GM18870 (cell line): ENCODE measurements around the gene STAC.

Experiments used
- ATAC-seq: cut with Tn5 transposase; IDR thresholded peaks from one replicate; pipeline ENCODE4 v1.9.1; 2021; ENCODE audit warnings: moderate library complexity; ENCODE audit not compliant: unreplicated experiment

Gene STAC, protein sequence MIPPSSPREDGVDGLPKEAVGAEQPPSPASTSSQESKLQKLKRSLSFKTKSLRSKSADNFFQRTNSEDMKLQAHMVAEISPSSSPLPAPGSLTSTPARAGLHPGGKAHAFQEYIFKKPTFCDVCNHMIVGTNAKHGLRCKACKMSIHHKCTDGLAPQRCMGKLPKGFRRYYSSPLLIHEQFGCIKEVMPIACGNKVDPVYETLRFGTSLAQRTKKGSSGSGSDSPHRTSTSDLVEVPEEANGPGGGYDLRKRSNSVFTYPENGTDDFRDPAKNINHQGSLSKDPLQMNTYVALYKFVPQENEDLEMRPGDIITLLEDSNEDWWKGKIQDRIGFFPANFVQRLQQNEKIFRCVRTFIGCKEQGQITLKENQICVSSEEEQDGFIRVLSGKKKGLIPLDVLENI

DNA sequence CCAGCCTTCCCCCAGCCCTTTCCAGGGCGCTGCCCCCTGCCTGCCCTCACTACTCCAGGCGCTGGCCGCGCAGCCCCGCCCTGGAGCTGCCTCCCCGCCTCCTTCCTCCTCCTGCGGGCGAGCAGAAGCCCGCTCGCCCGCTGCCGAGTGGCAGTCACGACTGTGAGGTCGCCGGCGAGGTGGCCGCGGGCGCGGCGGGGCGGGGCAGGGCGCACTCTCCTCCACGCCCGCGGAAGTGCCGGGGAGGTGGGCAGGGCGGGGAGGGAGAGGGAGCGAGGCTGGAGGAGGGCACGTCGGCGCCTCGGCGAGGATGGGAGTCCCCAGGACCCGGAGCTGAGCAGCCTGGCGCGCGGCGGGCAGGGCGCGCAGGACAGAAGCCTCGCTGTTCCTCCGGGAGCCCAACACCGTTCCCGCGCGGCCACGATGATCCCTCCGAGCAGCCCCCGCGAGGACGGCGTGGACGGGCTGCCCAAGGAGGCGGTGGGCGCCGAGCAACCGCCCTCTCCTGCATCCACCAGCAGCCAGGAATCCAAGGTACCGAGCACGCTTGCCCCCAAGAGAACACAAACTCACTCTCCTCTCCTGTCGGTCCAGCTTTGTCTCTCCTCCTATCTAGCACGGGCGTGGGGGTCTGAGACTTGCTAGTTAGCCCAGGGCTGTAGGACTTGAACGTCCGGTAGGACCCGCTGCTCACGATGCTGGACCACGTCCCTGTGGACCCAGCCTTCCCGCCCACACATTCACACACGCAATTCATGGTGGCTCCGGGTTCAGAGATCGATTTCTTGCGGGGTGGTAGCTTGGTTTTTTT is at the start of gene STAC:
TSS of gene STAC (plus strand) at position 284 of the 811 bp plus-strand sequence. CDS start at position 424, 140 bp downstream.
- ATAC-seq, result no peak

DNA sequence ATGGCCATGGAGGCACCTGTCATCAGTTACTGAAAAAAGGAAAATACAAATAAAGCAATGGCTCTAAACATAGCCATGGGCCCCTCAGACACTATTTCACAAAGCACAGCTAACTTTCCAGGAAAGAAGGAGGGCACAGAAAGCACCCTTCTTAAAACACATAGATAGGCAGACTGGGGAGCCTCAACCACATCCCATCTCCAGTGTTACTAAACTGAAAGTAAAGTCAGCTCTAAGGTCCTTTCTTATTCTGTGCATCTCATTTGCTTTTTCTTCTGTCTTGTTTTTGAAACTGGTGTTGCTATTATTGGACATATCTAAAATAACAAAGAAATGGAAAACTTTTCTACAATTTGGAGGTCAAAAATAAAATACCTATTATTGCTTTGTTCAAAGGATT is 48.2 kb upstream of the STAC start:
- ATAC-seq, result no peak

DNA sequence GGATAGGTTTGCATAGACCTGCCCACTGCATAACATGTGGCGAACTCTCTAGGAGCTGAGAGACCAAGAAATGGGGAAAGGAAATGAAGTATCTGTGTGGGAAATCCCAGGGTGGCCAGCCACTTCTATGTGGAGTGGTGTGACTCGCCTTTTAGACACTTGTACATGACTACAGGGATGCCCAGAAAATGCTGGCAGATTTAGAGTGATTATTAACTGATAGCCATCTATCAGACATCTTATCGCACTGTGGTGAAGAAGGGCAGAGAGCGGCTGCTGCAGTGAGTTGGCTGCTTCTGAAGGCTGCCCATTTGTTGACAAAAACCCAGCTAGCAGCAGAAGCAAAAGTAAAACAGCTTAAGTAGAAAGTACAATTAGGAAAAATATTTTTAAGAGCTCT is 18.1 kb upstream of the STAC start:
- no peak for ATAC-seq

DNA sequence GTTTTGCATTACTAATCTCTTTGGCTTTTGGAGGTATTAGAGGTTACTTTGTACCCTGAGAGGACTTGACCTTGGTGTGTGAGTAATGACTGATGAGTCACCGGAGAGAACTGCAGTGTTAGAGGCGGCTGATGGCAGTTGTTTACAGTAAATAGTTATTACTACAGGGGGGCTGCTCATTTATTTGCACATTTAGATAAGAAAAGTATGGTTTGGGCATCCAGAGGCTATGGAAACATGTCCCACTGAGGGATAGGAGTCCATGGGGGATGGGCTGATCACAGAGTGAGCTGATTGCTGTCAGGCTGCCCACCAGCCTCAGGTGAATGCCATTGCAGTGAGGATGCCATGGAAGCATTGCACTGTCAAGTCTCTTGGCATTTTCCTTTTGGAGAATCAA is 17.3 kb upstream of the STAC start:
- ATAC-seq, result no peak

DNA sequence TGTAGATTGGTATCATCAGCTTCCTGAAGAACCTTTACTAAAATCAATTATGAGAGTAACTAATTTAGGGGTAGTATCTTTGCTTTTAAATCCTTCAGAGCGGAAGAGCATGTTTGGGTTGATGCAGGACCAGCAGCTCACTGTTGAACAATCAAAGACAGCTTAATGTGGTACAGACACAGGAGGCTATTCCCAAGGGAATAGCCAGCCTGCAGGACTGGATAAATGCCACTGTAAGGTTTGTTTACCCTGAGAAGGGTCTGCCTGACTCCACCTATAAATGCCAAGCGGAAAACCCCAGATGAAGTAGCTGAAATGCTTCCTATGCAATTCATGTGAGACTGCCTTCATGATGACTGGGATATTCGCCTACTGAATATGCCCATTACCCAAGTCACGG is 16.0 kb upstream of the STAC start:
- ATAC-seq, result no peak

DNA sequence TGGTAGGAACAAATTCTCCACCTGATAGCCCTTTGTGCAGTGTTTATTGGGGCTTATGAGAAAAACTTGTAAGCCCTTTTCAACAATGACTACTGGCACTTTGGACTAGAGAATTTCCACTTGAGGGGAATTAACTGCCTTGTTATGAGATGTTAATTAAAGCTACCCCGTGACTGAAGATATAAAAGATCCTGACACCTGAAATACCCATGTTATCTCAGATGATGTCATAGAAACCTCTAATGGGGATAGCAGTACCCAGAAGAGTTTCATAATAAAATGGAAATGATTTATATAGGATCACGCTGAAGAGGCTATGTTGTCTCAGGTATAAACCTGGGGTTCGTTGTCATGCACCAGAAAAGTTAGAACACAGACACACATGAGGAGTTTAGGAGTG is 14.5 kb upstream of the STAC start:
- ATAC-seq, result no peak

DNA sequence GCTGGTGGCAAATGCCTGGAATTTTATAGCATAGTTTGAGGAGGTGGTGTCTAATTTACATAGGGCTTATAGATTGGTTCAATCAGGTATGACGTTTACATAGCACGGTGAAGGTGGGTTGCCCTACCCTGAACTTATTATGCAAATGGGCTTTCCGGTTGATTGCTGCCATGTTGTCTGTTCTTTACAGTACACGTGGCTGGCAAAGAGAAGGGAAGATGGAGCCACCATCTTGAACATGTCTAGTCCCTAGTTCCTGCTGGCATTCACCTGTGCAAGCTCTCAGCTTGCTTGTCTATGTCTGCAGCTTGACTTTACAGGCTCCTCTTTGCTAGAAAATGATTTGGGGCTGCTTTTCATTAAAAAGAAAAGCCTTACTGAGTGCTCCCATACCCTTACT is 14.0 kb upstream of the STAC start:
- ATAC-seq, result no peak

DNA sequence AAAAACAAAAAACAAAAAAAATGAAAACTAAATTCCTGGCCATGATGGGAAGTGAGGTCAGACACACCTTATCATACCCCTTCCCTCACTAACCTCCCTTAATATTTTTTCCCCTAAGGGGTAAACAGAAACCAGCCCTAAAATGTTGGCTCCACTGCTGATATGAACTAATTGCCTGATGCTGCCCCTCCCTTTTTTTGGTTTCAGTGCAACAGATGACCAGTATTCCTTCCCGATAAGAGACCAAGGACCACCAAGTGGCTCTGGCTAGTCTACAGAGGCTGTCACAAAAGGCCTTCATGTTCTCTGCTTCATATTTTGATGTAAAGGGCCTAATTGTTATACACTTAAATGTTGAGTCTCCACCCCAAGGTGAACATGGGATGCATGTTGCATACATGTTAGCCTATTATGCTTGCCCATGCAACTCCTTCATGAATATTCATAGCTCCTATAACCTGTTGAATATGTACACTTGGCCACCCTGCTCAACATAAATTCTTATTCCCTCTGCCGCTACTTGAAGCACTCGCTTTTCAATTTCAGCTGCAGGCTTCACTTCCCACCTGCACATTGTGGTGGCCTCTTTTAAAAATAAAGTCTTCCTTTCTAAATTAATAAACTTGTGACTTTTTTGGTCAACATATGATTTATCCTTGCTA is 12.3 kb upstream of the STAC start:
- no peak for ATAC-seq

DNA sequence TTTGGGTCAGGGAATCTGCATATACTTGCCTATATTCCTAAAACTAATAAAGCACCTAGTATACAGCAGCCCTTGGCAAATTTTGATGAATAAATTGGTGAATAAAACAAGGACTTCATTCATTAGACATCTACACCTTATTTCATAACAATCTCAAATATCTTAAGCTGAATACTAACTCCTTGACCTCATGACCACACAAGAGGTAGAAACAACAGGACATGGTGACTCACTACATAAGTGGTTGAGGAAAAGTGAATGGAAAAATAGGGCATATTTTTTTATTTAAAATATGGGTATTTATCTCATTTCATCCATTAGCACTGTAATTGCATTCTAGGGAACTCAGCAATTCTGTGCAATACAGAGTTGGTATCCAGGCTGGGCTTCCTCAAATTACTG is 7.8 kb upstream of the STAC start:
- ATAC-seq, result no peak

DNA sequence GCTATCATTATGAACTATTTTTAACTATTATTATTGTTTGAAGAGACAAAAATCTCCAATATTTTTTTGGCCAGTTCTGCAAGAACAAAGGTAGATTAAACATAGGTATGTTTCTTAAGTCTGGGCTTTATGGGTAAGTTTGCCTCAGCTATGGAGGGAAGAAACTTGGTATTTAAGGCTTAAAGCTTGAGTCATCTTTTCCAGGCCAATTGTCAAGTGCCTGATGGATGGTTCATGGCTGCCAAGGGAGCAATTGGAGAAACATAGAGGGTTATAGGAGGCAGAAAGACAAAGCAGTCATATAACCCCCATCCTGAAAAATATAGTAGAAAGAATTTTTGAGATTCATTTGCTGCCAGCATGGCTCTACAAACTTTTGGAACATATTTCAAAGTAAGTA is 7.2 kb upstream of the STAC start:
- ATAC-seq, result no peak

DNA sequence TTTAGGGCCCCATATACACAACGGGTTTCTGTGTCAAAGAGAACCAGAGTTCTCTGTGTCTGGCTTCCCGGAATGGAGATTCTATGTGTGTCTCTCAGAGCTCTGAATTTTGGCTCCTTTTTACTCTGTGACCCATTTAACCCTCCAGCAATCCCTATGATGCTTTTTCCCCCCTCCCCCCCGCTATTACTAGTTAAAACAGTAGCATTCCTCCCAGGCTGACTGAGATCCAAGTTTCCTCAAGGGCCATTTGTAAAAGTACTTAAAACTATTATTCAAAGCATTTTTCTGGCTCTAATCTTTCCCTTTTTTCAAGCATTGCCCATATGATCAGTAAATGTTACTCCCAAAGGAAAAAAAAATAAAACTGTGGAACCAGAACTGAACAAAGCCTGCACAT is 6.6 kb upstream of the STAC start:
- no peak for ATAC-seq

DNA sequence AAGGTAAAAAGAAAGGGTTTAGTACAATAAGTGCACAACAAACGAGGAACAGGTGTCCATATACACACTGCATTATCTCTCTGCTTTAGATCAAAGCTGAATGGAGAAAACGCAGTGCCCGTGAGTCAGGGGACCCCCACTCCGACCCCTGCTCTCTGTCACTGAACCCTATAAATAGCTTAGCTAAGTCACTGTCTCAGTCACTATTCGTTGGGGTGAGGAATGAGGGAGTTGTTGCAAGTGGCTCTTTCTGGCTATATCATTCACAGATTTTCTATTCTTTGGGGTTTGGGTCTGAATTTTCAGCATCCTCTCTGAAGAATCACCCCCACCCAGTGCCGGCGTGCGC is 458 bp upstream of the STAC start:
- ATAC-seq, result no peak

DNA sequence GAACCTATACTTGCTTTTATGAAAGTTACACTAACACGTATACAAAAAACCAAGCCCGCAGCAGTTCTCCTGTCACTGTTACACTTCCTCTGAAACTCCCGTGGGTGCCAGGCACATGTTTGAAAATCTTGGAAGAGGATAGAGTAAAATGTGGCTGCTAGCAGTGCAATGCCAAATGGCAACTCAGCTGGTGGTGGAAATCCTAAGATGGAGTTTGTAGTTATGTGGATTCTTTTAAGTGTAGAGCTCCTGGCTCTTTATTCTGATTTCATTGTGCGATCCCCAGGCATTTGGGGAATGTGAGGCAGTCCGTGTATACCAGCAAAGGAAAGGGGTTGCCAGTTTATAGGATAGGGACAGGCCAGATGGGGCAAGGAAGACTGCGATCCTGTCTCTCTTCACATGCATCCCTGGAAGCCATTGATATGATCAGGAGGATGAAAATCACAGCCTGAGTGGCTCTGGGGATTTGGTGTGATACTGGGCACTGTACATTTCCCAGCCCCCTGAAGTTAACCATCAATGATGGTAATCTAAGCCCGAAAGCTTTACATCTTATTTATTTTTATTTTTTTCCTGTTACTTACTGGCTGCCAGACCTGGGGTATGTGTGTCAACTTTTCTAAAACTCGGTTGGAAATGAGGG is 1.1 kb downstream of the STAC start:
- ATAC-seq, result no peak

DNA sequence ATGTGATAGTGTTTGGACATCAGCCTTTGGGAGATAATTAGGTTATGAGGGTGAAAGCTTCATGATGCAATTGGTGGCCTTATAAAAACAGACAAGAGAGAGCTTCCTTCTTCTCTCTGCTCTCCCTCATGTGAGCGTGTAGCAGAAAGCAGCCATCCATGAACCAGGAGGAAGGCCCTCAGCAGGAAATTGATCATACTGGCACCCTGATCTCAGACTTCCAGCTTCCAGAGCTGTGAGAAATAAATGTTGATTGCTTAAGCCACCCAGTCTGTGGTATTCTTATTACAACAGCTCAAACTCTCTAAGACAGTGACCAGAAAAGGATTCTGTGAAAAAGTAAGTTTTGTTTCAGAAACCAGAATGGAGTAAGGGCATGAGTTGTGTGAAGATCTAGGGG is 13.3 kb downstream of the STAC start:
- no peak for ATAC-seq

DNA sequence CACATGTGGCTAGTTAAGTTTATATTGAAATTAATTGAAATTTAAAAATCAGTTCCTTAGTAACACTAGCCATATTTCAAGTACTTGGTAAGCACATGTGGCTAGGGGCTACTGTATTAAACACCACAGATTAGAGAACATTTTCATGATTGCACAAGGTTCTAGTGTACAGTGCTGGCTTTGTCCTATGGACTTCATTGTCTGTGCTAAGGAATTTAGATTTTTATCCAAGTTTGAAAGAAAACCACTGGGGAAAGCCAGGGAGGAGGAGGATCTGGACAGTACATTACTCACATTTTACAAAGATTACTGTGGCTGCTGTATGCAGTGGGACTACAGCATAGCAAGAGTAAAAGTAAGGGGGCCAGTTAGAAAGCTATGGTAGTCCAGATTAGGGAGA is 13.9 kb downstream of the STAC start:
- ATAC-seq, result no peak

DNA sequence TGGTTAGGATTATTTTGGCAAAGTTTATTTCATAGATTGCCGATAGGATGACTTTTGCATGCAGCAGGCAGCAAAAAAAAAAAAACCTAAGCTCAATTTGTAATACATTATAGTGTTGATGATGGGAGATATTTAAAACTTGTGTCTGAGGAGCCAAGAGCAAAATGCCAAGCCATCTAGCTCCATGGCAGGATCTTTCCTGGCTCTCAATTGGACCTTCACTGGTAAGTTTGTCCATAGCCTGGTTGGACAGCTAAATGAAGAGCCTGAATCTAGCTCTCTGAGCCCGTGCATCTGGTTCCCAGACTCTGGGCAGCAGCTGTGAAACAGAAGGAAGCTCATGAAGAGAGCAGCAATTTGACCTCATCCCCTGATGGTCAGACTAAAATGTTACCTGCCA is 17.5 kb downstream of the STAC start:
- no peak for ATAC-seq

DNA sequence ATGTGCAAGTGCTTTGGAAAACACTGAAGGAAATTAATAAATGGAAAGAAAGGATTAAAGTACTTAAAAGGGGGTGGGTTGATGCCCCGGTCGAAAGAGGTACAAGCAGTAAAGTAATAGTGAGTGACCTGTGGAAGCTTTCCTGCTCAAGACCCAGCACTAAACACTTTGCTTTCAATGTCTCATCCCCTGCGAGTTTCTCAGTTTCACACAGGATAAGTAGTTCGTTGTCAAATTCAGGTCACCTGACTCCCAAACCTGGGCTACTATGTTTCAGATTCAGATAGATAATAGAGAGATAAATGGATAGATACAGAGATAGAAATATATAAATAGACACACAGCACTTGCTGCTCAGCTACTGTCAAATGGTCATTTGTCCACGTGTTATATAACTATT is 19.6 kb downstream of the STAC start:
- ATAC-seq, result no peak

DNA sequence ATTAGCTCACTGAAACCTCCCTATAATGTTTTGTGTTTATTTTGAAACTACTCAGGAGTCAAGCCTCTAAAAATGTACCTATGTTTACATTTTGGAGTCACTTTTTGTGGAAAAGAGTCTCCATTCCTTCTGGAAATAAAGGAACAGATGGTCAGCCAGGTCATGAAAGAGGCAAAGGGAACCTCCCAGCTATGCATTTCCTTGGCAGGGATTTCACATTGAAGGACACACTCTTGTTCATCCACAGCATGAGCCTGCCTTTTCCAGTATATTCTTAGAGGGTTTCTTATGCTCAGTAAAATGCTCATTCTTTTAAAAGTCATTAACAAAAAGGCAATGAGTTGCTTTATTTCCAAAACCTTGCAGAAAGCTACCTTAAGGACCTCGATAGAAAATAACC is 20.8 kb downstream of the STAC start:
- no peak for ATAC-seq

DNA sequence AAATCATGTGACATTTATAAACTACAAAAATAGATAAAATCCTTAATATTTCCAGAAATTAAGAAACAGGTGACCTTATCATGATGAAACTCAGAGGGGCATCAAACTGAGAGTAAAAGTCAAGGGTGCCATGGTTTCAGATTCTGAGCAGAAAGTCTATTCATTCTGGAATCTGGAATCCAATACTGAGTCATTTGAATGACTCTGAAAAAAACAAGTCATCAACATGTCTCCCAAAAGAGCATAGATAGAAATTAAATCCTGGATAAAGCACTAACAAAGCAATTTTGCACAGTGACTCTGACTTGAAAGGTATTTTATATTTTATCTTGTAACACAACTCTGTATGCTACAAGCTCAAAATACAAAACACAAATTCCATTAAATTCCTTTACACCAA is 23.4 kb downstream of the STAC start:
- ATAC-seq, result no peak

DNA sequence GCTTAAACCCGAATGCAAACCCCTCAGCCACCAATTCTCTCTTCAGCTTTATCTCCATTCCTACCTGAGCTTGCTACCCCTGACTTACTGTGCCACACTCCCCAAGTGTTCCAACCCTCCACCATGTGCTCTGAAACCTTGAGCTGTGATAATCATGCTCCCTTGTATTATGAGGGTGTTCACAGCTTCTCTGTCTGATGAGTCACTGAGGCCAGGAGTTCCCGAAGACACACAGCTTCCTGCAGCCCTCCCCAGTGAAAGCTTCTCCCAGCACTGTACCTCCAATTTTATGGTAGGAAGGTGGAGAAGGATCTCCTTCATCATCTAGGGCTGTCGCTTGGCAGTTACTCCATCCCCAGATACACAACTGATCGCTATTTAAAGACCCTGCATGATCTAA is 24.9 kb downstream of the STAC start:
- ATAC-seq, result no peak

DNA sequence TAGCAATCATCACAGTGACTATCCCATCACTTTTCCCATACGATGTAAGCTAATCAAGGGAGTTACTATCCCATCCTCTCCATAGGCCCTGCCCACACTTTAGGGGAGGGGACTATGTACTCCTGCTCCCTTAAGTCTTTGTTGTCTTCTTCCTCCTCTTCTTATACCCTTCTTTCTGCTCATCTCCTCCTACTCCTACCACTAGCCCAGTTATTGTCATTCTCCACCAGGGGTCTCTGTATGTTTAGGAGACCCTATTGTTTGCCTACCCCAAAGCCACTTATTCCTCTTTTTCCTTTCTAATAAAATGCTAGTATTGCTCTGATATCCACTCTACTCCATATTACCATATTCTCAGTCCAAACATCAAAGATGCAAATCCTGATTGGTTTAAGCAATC is 27.8 kb downstream of the STAC start:
- ATAC-seq, result no peak

DNA sequence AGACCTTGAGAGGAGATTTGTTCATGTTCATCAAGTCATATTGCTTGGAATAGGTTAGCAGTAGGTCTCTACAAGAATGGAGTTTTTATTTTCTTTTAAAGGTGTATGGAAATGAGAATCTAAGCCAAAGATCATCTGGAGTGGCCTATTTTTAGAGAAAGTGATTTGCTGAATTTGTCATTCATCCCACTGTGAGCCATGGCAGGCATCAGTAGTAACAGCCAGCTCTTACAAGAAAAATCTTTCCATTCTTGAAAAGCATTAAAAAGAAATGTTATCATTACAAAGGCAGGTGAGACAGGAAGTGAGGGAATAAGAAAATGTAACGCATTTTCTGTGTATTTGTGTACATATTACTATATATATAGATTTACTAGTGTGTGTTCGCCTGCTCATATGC is 29.6 kb downstream of the STAC start:
- no peak for ATAC-seq
